HCT116 (cell line): ENCODE results near the gene C10orf143.

ENCODE experiments used
- CTCF ChIP-seq, 3 experiments: fragments of 200-600 bp in 1 of 3; sonication (generic) in 1 of 3; IDR thresholded peaks in 2 of 3; conservative IDR thresholded peaks in 1 of 3; 2 replicates each; pipeline ENCODE4 v1.5.1; 2012 to 2017; ENCODE audit warnings: low read depth in 2 of 3, low read length in 2 of 3, antibody characterized with exemption in 1 of 3, borderline replicate concordance in 1 of 3, control low read depth in 1 of 3, mild to moderate bottlenecking in 1 of 3, mixed read lengths in 1 of 3, mixed run types in 1 of 3, moderate library complexity in 1 of 3; ENCODE audit not compliant: insufficient read depth in 1 of 3
- EGR1 ChIP-seq: IDR thresholded peaks from 2 replicates; pipeline ENCODE4 v1.6.1; 2012; ENCODE audit warnings: low read depth
- EZH2 ChIP-seq: fragments of 200-600 bp; sonication (generic); IDR thresholded peaks from 2 replicates; pipeline ENCODE4 v1.6.1; 2017; ENCODE audit warnings: antibody characterized with exemption, mixed run types
- EZH2phosphoT487 ChIP-seq: fragments of 200-600 bp; IDR thresholded peaks from 2 replicates; pipeline ENCODE4 v1.6.1; 2018; ENCODE audit warnings: antibody characterized with exemption, borderline replicate concordance
- POLR2A ChIP-seq: IDR thresholded peaks from 2 replicates; pipeline ENCODE4 v1.7.0; 2011; ENCODE audit warnings: borderline replicate concordance; ENCODE audit not compliant: insufficient read depth, insufficient read length; ENCODE audit errors: extremely low read depth
- TCF7L2 ChIP-seq: IDR thresholded peaks from 2 replicates; pipeline ENCODE4 v1.7.0; 2011; ENCODE audit warnings: borderline replicate concordance, inconsistent platforms; ENCODE audit not compliant: insufficient read depth, insufficient read length; ENCODE audit errors: extremely low read depth
- TF ChIP-seq, protein P1 (sequence below): IDR thresholded peaks from 2 replicates; pipeline ENCODE4 v1.6.1; 2012

DNA sequence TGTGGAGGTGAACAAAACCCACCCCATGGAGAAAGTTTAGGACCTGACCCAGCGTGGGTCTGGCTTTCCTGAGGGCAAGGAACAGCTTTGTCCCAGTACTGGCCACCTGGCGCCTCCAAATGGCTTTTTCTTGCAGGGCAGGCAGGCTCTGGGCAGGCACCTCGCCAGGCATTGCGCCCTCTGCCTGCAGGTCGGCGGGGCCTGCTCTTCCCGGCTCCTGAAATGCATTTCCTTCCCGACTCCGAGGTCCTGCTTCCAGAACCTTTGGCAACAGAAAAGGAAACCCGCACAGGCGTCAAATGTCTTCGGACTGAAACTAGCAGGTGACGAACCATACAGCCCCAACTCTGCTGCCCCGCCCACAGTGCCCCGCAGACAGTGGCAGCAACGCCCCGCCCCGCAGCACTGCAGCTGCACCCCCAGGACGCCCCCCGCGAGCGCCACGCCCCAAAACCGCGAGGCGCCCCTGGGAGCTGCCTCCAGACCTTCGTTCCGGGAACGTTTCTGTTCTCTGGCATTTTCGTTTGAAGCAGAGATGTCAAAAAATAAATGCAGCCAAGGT is 65.5 kb downstream of the C10orf143 start:
- TF ChIP-seq EZH2, result no peak
- peak; percentile 65 to 94 (median 69) for TF ChIP-seq CTCF (IDR thresholded peaks at IDR 0.05 in 2 of 3, conservative IDR thresholded peaks at IDR 0.05 in 1 of 3; ENCODE audit: borderline replicate concordance in 1 of 3, insufficient read depth in 1 of 3, low read depth in 2 of 3, low read length in 2 of 3)
- TF ChIP-seq, protein P1, sequence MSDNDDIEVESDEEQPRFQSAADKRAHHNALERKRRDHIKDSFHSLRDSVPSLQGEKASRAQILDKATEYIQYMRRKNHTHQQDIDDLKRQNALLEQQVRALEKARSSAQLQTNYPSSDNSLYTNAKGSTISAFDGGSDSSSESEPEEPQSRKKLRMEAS, result no peak
- TF ChIP-seq TCF7L2, result no peak
- no peak for TF ChIP-seq EGR1
- TF ChIP-seq EZH2phosphoT487, result no peak
- TF ChIP-seq POLR2A, result no peak
